Stomach (tissue), 4 donors: ENCODE measurements around the gene CRYBG1.

Experiments
- EP300 ChIP-seq: sonication (generic); formaldehyde crosslinking; IDR thresholded peaks from one replicate; pipeline ENCODE4 v1.6.1; 2017; ENCODE audit warnings: antibody characterized with exemption
- POLR2A ChIP-seq, 4 donors: fragments of 450-650 bp; IDR thresholded peaks; one replicate each; pipeline ENCODE4 v1.6.1; 2016; ENCODE audit warnings: antibody characterized with exemption in 4 of 4, control low read depth in 2 of 4, mild to moderate bottlenecking in 1 of 4, moderate library complexity in 1 of 4
- POLR2AphosphoS5 ChIP-seq, 3 donors: sonication (generic); formaldehyde crosslinking; IDR thresholded peaks; one replicate each; pipeline ENCODE4 v1.6.1; 2016; ENCODE audit warnings: antibody characterized with exemption in 3 of 3
- TF ChIP-seq, protein P1 (sequence below), 7 experiments: fragments of 450-650 bp in 4 of 7; fragments of 200-600 bp in 3 of 7; sonication (generic) in 3 of 7; IDR thresholded peaks; one replicate each; pipeline ENCODE4 v1.5.1; 2016 to 2019; ENCODE audit warnings: antibody characterized with exemption in 7 of 7, control low read depth in 2 of 7, mild to moderate bottlenecking in 1 of 7

DNA sequence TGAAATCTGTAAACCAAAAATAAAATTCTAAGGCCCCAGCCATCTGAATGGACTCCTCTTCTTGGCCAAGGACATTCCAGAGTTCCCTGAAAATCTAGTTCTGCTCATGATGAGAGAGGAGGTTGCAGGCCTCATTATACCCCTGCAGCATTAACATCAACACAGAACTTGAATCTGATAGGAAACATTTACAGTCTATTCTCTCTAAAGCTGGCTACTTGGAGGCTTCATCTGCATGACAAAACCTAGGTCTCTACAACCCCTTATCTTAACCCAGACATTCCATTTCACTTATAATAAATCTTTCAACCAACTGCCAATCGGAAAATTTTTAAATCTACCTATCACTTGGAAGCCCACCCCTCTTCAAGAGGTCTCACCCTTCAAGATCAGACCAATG lies 253.1 kb downstream of the CRYBG1 start:
- TF ChIP-seq, protein P1, sequence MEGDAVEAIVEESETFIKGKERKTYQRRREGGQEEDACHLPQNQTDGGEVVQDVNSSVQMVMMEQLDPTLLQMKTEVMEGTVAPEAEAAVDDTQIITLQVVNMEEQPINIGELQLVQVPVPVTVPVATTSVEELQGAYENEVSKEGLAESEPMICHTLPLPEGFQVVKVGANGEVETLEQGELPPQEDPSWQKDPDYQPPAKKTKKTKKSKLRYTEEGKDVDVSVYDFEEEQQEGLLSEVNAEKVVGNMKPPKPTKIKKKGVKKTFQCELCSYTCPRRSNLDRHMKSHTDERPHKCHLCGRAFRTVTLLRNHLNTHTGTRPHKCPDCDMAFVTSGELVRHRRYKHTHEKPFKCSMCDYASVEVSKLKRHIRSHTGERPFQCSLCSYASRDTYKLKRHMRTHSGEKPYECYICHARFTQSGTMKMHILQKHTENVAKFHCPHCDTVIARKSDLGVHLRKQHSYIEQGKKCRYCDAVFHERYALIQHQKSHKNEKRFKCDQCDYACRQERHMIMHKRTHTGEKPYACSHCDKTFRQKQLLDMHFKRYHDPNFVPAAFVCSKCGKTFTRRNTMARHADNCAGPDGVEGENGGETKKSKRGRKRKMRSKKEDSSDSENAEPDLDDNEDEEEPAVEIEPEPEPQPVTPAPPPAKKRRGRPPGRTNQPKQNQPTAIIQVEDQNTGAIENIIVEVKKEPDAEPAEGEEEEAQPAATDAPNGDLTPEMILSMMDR (IDR thresholded peaks at IDR 0.05), result no peak
- TF ChIP-seq POLR2AphosphoS5 (IDR thresholded peaks at IDR 0.05), result no peak
- no peak for TF ChIP-seq POLR2A (IDR thresholded peaks at IDR 0.05)
- no peak for TF ChIP-seq EP300
